Upper lobe of right lung (tissue), 1 donor: Measurements from ENCODE around the gene SMO. TPM values are rescaled to one million over a fixed set of nuclear protein-coding genes. Genes with fewer than 3 reads are reported as not detected.
"Not testable (repeated sequence)": the region's sequence is repeated elsewhere in the genome, so short reads cannot be mapped to it uniquely, and the experiment has no call there.

Experiments used
- ATAC-seq: fragments of 200-7000 bp; cut with Tn5 transposase; one replicate; pipeline ENCODE4 v1.9.1; 2020; ENCODE audit warnings: mild to moderate bottlenecking, moderate library complexity
- DNase-seq: peaks from one replicate; pipeline ENCODE4 v3.0.0-alpha.2; 2020
- H3K27ac ChIP-seq: fragments of 200-600 bp; one replicate; pipeline ENCODE4 v1.8.0; 2022
- H3K27me3 ChIP-seq: fragments of 200-600 bp; one replicate; pipeline ENCODE4 v1.8.0; 2022; ENCODE audit warnings: mild to moderate bottlenecking
- H3K36me3 ChIP-seq: fragments of 200-600 bp; one replicate; pipeline ENCODE4 v1.8.0; 2022
- H3K4me1 ChIP-seq: fragments of 200-600 bp; one replicate; pipeline ENCODE4 v1.8.0; 2022
- H3K4me3 ChIP-seq: fragments of 200-600 bp; one replicate; pipeline ENCODE4 v1.8.0; 2022; ENCODE audit warnings: mild to moderate bottlenecking
- H3K9me3 ChIP-seq: fragments of 200-600 bp; one replicate; pipeline ENCODE4 v1.8.0; 2022
- intact Hi-C: fragments of 100-400 bp; cut with DNase I; formaldehyde crosslinking; loops from one replicate; pipeline ENCODE4 v1.11.0; 2022
- total RNA-seq: library from RNA; stranded (reverse); fragmentation: NEBNext Ultra II Directional; extraction: Animal tissue kit (Norgen Biotek cat#: 25700); gene quantifications from one replicate; pipeline ENCODE4 v1.2.1, GENCODE V29; 2021
- TF ChIP-seq, protein P1 (sequence below): fragments of 200-600 bp; IDR thresholded peaks from one replicate; pipeline ENCODE4 v1.8.0; 2022; ENCODE audit warnings: antibody characterized with exemption
- donor health status: DM: no; HTN: yes; CAD: no; lungs with severe emphysema.

SMO gene
- total RNA-seq, 1 donor from 2014 or later, result 4.0 TPM

DNA sequence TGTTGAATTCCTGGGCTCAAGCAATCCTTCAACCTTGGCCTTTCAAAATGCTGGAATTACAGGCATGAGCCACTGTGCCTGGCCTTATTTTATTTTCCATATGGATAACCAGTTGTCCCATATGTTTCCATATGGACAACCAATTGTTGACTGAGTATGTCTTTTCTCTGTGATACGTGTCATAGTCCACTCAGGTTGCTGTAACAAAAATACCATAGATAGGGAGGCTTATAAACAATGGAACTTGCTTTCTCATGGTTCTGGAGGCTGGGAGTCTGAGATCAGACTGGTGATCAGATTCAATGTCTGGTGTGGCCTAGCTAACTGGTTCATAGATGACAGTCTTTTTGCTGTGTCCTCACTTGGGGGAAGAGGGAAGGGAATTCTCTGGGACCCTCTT is 55.8 kb downstream of the SMO start:
- TF ChIP-seq, protein P1, sequence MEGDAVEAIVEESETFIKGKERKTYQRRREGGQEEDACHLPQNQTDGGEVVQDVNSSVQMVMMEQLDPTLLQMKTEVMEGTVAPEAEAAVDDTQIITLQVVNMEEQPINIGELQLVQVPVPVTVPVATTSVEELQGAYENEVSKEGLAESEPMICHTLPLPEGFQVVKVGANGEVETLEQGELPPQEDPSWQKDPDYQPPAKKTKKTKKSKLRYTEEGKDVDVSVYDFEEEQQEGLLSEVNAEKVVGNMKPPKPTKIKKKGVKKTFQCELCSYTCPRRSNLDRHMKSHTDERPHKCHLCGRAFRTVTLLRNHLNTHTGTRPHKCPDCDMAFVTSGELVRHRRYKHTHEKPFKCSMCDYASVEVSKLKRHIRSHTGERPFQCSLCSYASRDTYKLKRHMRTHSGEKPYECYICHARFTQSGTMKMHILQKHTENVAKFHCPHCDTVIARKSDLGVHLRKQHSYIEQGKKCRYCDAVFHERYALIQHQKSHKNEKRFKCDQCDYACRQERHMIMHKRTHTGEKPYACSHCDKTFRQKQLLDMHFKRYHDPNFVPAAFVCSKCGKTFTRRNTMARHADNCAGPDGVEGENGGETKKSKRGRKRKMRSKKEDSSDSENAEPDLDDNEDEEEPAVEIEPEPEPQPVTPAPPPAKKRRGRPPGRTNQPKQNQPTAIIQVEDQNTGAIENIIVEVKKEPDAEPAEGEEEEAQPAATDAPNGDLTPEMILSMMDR, result no peak

DNA sequence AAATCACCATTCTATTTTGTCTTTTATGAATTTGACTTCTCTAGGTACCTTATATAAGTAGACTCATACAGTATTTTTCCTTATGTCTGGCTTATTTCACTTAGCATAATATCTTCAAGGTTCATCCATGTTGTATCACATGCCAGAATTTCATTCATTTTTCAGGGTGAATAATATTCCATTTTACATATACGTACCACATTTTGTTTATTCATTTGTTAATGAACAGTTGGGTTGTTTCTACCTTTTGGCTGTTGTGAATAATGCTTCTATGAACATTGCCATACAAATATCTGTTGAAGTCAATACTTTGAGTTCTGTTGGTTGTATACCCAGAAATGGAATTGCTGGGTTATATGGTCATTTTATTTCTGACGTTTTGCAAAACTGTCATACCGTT is 57.1 kb downstream of the SMO start:
- ATAC-seq (no peak), DNase-seq (no peak)
- TF ChIP-seq, protein P1, result no peak
- intact Hi-C loops, result no loop called here
- no peaks in the 10 kb centered on the region for H3K9me3 ChIP-seq
- no peak overlapping the region for H3K4me3 ChIP-seq
- H3K27ac ChIP-seq, result no peak overlapping the region
- H3K36me3 ChIP-seq, result no peaks in the 10 kb centered on the region
- H3K4me1 ChIP-seq, result no peaks in the 10 kb centered on the region
- H3K27me3 ChIP-seq, result no peaks in the 10 kb centered on the region

More for the DNA sequence above, 55.8 kb downstream of the SMO start:
- no peak overlapping the region for H3K4me3 ChIP-seq
- intact Hi-C loops, result no loop called here
- ATAC-seq, result no peak
- H3K9me3 ChIP-seq, result no peaks in the 10 kb centered on the region
- H3K36me3 ChIP-seq, result no peaks in the 10 kb centered on the region
- H3K4me1 ChIP-seq, result no peaks in the 10 kb centered on the region
- DNase-seq, result no peak
- H3K27ac ChIP-seq, result no peak overlapping the region
- no peaks in the 10 kb centered on the region for H3K27me3 ChIP-seq

DNA sequence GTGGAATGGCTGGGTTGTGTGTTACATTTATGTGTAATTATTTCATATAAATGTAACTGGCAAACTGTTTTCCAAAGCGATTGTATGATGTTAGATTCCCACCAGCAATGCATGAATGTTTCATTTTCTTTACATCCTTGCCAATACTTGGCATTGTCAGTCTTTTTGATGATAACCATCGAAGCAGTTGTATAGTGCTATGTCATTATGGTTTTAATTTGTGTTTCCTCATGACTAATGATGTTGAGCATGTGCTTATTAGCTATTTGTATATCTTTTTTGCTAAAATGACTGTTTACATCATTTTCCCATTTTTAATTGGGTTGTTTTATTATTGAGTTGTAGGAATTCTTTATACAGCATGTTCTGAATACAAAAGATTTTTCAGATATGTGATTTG is 58.7 kb downstream of the SMO start:
- Histone ChIP-seq H3K4me3 (no peak overlapping the region), H3K9me3 (no peaks in the 10 kb centered on the region), H3K27me3 (no peaks in the 10 kb centered on the region), H3K4me1 (no peaks in the 10 kb centered on the region), H3K27ac (no peak overlapping the region), H3K36me3 (no peaks in the 10 kb centered on the region)
- intact Hi-C loops, result no loop called here
- ATAC-seq, result no peak
- TF ChIP-seq, protein P1, result no peak
- no peak for DNase-seq

GRCh38 chr7:129252128-129252527 is 63.7 kb downstream of the SMO start:
- TF ChIP-seq, protein P1, result no peak
- no peaks in the 10 kb centered on the region for H3K36me3 ChIP-seq
- ATAC-seq (no peak), DNase-seq (no peak)
- intact Hi-C loops, result no loop called here
- H3K27me3 ChIP-seq, result no peaks in the 10 kb centered on the region
- no peak overlapping the region for H3K27ac ChIP-seq
- H3K4me3 ChIP-seq, result no peak overlapping the region
- H3K4me1 ChIP-seq, result no peaks in the 10 kb centered on the region
- H3K9me3 ChIP-seq, result no peaks in the 10 kb centered on the region

DNA sequence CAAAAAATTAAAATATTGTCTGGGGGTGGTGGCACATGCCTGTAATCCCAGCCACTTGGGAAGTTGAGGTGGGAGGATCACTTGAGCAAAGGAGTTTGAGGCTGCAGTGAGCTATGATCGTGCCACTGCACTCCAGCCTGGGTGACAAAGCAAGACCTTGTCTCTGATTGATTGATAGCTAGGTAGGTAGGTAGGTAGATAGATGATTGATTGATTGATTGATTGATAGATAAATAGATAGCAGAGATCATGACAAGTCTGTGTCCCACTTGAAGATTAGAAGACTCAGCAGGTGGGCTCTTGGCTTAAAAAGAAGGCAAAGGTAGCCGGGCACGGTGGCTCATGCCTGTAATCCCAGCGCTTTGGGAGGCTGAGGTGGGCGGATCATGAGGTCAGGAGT is 64.2 kb downstream of the SMO start:
- H3K27me3 ChIP-seq, H3K27ac ChIP-seq, ATAC-seq, H3K4me3 ChIP-seq, H3K4me1 ChIP-seq, intact Hi-C loops, H3K9me3 ChIP-seq, DNase-seq, H3K36me3 ChIP-seq: not testable (repeated sequence)

- Histone ChIP-seq H3K36me3 (no peaks in the 10 kb centered on the region), H3K4me1 (no peaks in the 10 kb centered on the region), H3K4me3 (no peak overlapping the region), H3K27ac (no peak overlapping the region), H3K9me3 (no peaks in the 10 kb centered on the region), H3K27me3 (no peaks in the 10 kb centered on the region)
- ATAC-seq (no peak), DNase-seq (no peak)
- intact Hi-C loops, result no loop called here
- TF ChIP-seq, protein P1, result no peak
Observed at GRCh38 chr7:129255800-129256199, 67.4 kb downstream of the SMO start.
